Hematopoietic multipotent progenitor cell treated with erythropoietin and hydrocortisone succinate and interleukin-3 and kit ligand, for 8 days (in vitro differentiated cells): ENCODE results near the gene SMOC2.

Experiments
- DNase-seq: peaks from one replicate; pipeline ENCODE4 v3.0.0-alpha.2; 2015

SMOC2 gene

GRCh38 chr6:168581706-168582105 is 140.7 kb downstream of the SMOC2 start:
- DNase-seq: no peak

DNA sequence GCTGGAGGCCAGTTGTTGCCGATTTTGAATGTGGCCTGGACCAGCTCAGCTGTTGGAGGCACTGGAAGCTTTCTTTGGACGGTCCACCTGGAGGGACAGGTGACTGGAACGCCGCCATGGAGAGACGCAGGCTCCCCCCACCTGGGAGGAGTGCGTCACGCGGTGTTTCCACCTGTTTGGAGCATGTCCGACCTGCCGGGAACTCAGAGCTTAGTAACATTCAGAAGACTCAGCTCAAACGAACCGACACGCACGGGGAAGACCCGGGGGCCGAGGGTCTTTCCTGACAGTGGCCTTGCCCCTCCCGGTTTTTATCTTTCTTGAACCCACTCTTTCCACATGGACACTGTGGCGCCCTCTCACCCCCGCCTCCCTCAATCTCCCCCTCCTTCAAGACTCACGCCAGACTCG is 141.6 kb downstream of the SMOC2 start:
- no peak for DNase-seq

DNA sequence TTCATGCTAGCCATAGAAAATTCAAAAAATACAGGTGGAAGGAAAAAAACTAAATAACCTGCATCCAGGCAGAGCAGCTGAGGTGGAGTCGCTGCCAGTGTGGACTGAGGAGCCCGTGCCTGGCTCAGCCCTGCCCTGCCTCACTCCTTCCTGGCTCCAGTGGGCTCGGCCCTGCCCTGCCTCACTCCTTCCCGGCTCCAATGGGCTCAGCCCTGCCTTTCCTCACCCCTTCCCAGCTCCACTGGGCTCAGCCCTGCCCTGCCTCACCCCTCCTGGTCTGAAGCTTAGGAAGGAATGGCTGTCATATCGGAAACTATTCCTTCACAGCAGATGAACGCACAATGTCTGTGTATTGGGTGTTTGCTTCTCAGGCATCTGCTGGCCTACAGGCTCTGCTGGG is 142.1 kb downstream of the SMOC2 start:
- DNase-seq: no peak

DNA sequence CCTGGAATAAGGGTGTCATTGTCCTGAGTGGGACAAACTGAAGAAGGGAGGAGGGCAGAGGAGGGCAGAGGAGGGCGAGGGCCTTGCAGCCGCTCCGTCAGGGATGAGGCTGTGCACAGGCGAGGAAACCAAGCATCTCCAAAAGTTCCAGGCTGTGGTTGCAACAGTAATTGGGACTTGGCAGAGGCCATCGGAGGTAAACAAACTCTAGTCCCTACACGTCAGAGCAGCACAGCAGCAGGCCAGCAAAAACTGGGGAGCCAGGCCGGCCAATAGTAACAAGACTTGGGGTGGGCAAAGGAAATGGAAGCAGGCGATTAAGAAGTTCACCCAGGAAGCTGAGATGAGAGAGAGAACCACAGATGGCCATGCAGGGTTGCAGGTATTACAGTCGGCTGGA is 142.8 kb downstream of the SMOC2 start:
- DNase-seq: no peak

GRCh38 chr6:168584249-168584648 is 143.3 kb downstream of the SMOC2 start:
- no peak for DNase-seq

GRCh38 chr6:168584671-168585070 is 143.7 kb downstream of the SMOC2 start:
- DNase-seq: no peak

DNA sequence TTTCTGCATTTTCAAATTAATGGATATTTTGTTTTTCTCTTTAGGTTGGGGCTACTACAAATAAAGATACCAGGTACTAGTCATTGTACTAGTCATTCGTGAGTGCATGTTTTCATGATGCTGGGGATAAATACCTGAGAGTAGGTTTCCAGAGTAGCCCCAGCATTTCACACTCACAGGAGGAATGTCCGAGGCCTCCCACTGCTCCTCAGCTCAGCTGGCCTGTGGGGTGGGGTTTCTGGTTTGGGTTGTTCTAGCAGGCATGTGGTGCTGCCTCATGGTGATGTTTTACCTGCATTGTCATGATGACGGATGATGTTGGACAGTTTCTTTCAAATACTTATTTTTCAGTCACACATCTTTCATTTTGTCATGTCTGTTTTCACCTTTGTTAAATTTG is 144.5 kb downstream of the SMOC2 start:
- no peak for DNase-seq

- no peak for DNase-seq
These were observed 148.3 kb downstream of the SMOC2 start for GRCh38 chr6:168589275-168589674.

GRCh38 chr6:168590406-168590805 is 149.4 kb downstream of the SMOC2 start:
- DNase-seq: no peak

- DNase-seq: no peak
These were observed 155.4 kb downstream of the SMOC2 start for GRCh38 chr6:168596344-168596743.

DNA sequence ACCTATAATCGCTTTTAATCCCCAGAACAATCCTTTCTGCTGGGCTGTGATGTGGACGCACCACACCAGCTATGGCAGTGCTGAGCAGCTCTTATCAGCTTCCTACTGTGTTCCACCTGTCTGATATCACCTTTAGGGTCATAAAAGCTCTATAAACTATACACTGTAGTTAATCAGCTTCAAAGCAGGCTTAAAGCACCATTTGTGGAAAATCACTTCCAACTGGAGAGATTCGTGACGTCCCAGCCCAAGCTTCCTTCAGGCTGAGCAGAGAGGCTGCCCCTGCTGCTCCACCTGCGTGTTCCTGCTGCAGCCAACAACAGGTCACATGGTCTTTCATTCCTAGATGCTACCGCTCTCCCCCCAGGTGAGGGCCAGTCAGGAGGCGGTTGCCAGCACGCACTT is 156.5 kb downstream of the SMOC2 start:
- no peak for DNase-seq

GRCh38 chr6:168598251-168599117 is 157.5 kb downstream of the SMOC2 start:
- DNase-seq: no peak

DNA sequence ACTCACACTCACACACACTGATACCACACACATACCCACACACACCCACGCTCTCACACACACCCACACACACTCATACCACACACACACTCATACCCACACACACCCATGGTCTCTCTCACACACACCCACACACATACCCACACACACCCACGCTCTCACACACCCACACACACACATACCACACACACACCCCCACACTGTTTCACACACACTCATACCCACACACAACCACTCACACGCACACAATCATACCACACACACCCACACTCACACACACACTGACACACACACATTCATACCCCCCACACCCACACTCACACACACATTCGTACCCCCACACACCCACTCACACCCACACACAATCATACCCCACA is 158.1 kb downstream of the SMOC2 start:
- DNase-seq: no peak

DNA sequence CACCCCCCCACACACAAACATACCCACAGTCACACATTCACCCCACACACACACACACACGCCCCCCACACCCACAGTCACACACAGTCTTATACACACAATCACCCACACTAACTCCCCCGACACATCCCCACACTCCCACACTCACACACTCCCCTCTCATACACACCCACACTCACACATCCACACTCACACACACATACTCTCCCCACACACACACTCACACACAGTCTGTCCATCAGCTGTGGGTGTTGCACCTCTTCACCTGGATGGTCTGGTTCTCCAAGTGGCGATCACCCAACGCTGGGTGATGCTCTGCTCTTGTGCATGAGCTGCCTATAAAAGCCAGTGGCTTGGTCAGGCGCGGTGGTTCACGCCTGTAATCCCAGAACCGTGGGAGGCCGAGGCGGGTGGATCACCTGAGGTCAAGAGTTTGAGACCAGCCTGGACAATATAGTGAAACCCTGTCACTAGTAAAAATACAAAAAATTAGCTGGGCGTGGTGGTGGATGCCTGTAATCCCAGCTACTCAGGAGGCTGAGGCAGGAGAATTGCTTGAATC is 158.9 kb downstream of the SMOC2 start:
- DNase-seq: no peak

GRCh38 chr6:168600381-168600780 is 159.4 kb downstream of the SMOC2 start:
- DNase-seq: no peak

DNA sequence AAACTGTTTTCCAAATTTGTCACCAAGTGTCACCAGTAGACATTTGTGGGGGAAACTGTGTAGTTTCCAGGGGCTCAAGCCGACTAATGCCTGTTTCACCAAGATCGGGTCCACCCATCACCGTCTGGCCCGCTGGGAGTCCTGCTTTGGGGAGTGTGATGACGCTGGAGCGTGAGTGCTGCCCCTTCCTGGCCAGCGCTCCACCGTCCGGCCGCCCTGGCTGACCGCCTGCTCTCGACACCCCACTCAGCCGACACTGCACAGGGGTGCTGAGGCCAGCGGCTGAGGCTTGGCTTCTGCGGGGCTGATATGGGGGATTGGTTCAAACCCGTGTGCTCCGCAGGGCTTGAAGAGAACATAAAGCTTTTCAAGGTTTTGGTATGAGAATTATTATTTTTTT is 160.1 kb downstream of the SMOC2 start:
- DNase-seq: no peak

DNA sequence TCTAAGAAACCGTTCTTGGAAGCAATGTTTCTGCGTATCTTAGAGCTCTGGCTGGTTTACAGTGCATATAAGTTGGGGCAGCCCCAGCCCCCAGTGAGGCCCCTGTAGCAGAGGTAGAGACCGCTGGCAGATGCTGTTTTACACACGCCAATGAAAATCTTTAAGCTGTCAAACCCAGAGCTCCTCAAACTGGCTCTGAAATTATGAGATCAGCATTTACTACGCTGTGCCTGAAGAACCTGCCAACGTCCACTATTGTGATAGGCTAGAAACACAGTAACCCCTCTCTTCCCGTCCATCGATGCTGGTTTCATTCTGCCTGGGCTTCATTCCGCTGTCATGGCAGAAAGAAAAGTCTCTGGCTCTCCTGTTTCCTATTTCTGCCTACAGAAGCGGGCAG is 160.6 kb downstream of the SMOC2 start:
- DNase-seq: no peak

DNA sequence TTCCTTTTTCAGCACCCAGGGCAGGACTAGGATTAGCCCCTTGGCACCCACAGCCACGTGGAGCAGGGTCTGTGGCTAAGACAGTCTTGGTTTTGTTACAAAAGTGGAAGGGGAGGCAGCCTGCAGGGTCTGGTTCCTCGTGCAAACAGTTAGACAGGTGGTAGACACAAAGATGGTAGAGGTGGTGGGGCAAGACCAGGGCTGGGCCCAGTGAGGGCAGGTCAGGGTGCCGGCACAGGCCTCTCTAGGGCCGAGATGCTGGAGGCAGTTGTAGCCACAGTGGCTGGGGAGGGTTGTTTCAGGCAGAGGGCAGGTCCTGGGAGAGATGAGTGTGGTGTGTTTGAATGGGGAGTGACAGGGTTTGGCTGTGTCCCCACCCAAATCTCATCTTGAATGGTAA is 161.6 kb downstream of the SMOC2 start:
- DNase-seq: no peak

- no peak for DNase-seq
These were observed 162.2 kb downstream of the SMOC2 start for GRCh38 chr6:168603234-168603633.

GRCh38 chr6:168605964-168606363 is 165.0 kb downstream of the SMOC2 start:
- no peak for DNase-seq

DNA sequence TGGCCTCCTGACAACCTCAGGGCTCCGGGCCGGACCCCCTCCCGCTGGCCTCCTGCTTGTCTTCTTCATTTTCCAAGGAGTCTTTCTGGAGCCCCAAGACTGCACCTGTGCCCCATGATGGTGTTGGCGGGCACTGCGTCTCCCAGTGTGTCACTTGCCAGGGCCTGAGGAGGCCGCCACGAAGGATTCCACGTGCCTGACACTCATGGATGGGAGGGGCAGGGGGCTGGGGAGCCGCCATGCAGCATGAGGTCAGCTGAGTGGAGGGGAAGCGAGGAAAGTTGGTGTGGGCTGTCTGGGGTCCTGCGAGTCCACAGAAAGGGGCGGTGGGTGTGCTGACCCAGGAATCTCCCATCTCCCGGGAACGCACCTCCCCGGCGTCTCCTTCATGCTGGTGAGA is 165.7 kb downstream of the SMOC2 start:
- DNase-seq: no peak

- DNase-seq: no peak
These were observed 166.5 kb downstream of the SMOC2 start for GRCh38 chr6:168607272-168608112.

DNA sequence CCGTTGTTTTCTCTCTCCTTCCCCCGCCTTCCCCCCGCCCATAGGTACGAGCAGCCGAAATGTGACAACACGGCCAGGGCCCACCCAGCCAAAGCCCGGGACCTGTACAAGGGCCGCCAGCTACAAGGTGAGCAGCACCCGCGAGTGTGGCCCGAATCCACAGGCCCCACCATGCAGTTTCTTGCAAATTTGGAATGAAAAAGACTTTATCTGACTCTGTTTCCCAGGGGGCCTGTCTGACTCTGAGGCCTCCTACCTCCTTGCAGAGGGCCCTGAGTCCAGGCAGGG is 167.1 kb downstream of the SMOC2 start:
- no peak for DNase-seq

DNA sequence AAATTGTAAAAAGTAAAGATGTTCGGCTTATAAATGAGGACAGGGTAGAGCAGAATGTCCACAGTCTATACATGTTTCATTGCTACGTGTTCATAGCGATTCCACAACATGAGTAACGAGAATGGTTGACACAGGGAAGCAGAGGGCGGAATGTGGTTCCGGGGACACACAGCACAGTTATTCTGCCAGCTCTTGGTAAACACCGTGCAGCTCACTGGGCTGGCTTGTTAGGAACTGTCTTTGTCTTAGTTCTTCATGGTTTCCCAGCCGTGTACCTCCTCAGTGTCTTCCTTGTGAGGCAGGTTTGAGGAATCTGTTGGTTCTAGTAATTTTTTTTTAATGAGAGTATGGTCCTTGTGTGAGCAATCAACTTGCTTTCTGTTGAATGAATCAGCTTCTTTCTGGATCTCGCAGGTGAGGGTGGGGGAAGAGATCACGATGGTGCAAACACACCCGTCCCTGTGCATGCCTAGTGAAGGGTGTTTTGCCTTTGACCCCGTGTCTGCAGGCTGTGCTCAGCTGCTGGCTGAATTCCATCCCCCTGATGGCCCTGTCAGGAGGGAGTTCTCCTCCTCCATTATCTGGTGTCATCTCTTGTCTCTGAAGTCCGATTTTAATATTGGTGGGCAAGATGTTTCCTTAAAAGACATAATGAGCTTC is 168.2 kb downstream of the SMOC2 start:
- no peak for DNase-seq
